OCI-LY7 (cell line): ENCODE results near the gene PORCN.

Source experiments
- EZH2phosphoT487 ChIP-seq: fragments of 200-600 bp; sonication (generic); IDR thresholded peaks from 2 replicates; pipeline ENCODE4 v1.6.1; 2018; ENCODE audit warnings: low read depth, borderline replicate concordance, mild to moderate bottlenecking, mixed run types, antibody characterized with exemption, low read length, moderate library complexity, mixed read lengths
- TF ChIP-seq, protein P1 (sequence below): fragments of 200-600 bp; sonication (generic); conservative IDR thresholded peaks from 2 replicates; pipeline ENCODE4 v1.5.1; 2014; ENCODE audit warnings: mild to moderate bottlenecking, antibody characterized with exemption, low read length, moderate library complexity, mixed read lengths

DNA sequence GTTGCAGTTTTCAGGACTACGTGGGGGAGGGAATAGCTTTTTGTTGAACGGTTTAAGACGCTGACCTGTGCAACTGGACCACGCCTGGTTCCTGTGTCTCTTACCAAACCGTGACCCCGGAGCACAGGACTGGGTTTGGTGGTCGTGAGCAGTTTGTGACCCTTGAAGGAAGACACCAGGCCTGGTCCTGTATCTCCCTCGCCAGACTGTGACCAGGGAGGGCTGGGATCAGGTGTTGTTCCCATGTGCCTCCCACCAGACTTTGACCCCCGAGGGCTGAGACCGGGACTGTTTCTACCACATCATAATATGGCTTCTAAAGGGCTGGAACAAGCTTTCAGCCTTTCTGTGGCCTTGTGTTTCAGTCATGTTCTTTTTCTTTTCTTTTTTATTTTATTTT, 13.5 kb downstream of the PORCN start:
- TF ChIP-seq, protein P1, sequence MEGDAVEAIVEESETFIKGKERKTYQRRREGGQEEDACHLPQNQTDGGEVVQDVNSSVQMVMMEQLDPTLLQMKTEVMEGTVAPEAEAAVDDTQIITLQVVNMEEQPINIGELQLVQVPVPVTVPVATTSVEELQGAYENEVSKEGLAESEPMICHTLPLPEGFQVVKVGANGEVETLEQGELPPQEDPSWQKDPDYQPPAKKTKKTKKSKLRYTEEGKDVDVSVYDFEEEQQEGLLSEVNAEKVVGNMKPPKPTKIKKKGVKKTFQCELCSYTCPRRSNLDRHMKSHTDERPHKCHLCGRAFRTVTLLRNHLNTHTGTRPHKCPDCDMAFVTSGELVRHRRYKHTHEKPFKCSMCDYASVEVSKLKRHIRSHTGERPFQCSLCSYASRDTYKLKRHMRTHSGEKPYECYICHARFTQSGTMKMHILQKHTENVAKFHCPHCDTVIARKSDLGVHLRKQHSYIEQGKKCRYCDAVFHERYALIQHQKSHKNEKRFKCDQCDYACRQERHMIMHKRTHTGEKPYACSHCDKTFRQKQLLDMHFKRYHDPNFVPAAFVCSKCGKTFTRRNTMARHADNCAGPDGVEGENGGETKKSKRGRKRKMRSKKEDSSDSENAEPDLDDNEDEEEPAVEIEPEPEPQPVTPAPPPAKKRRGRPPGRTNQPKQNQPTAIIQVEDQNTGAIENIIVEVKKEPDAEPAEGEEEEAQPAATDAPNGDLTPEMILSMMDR = no peak
- TF ChIP-seq EZH2phosphoT487 = no peak
